HCT116 (cell line): ENCODE data around the gene ALOXE3. TPM values are rescaled to one million over a fixed set of nuclear protein-coding genes. Genes with fewer than 3 reads are reported as not detected.

Source experiments
- ATAC-seq: fragments of 200-7000 bp; cut with Tn5 transposase; 2 replicates; pipeline ENCODE4 v1.9.1; 2020; ENCODE audit warnings: mild to moderate bottlenecking, moderate library complexity
- BruUV-seq: library from RNA; stranded (reverse); fragments of 400-500 nt; replicated peaks from 2 replicates; lab custom pipeline; 2021; lab: Mats Ljungman, UMichigan
- CTCF ChIA-PET: fragments of 300-600 bp; sonication (Branson Sonifier 250); formaldehyde crosslinking; loops from one replicate; lab custom pipeline; 2021; ENCODE audit warnings: antibody characterized with exemption; lab: Charles Lee
- POLR2A ChIA-PET: fragments of 300-600, 350-600 bp; sonication (Branson Sonifier 250); formaldehyde crosslinking; loops from one replicate; lab custom pipeline; 2021; ENCODE audit warnings: antibody characterized with exemption; lab: Charles Lee
- RAD21 ChIA-PET, 2 experiments: fragments of 300-600 bp; sonication (Branson Sonifier 250); formaldehyde crosslinking; loops; one replicate each; lab custom pipeline; 2023; ENCODE audit warnings: low total read pairs in 2 of 2; ENCODE audit not compliant: uncharacterized antibody in 2 of 2, unreplicated experiment in 2 of 2, low non-redundant PET in 1 of 2; lab: Charles Lee
- DNase-seq: peaks from one replicate; pipeline ENCODE4 v3.0.0-alpha.2; 2010; ENCODE audit warnings: low read depth, low spot score
- H2AFZ ChIP-seq: fragments of 200-600 bp; shearing (Covaris generic), sonication (generic); 2 replicates; pipeline ENCODE4 v1.6.1; 2017; ENCODE audit warnings: low read depth, mixed run types, mixed read lengths, antibody characterized with exemption, low read length; ENCODE audit not compliant: poor library complexity, severe bottlenecking
- H3K27ac ChIP-seq: 2 replicates; pipeline ENCODE4 v1.5.1; 2012; ENCODE audit warnings: low read depth, low read length
- H3K27me3 ChIP-seq: fragments of 200-600 bp; sonication (generic); 2 replicates; pipeline ENCODE4 v1.6.1; 2016; ENCODE audit warnings: mixed run types, low read length, mixed read lengths; ENCODE audit not compliant: insufficient read depth
- H3K36me3 ChIP-seq, 2 experiments: fragments of 200-500 bp in 1 of 2; fragments of 200-600 bp in 1 of 2; sonication (Bioruptor generic) in 1 of 2; sonication (generic) in 1 of 2; 2 replicates each; pipeline versions ENCODE4 v1.5.1 to v1.6.1; 2014 to 2016; ENCODE audit warnings: low read length in 2 of 2, inconsistent platforms in 1 of 2, mixed read lengths in 1 of 2, mixed run types in 1 of 2; ENCODE audit not compliant: insufficient read depth in 2 of 2, control insufficient read depth in 1 of 2
- H3K4me1 ChIP-seq, 2 experiments: fragments of 200-600 bp in 1 of 2; sonication (generic) in 1 of 2; 2 replicates each; pipeline versions ENCODE4 v1.5.1 to v1.6.1; 2012 to 2017; ENCODE audit warnings: low read length in 2 of 2, inconsistent platforms in 1 of 2, mild to moderate bottlenecking in 1 of 2, mixed read lengths in 1 of 2, mixed run types in 1 of 2, moderate library complexity in 1 of 2; ENCODE audit not compliant: insufficient read depth in 2 of 2, control insufficient read depth in 1 of 2
- H3K4me2 ChIP-seq: fragments of 200-600 bp; sonication (generic); 2 replicates; pipeline ENCODE4 v1.6.1; 2017; ENCODE audit warnings: mixed run types, low read length, mixed read lengths
- H3K4me3 ChIP-seq, 2 experiments: fragments of 200-600 bp in 1 of 2; sonication (generic) in 1 of 2; replicated peaks in 1 of 2; 2 replicates each; pipeline ENCODE4 v1.5.1; 2011 to 2016; ENCODE audit warnings: low read length in 2 of 2, control low read depth in 1 of 2, low read depth in 1 of 2, mild to moderate bottlenecking in 1 of 2, mixed read lengths in 1 of 2, mixed run types in 1 of 2
- H3K79me2 ChIP-seq: fragments of 200-600 bp; sonication (generic); 2 replicates; pipeline ENCODE4 v1.6.1; 2017; ENCODE audit warnings: mild to moderate bottlenecking, mixed run types, low read length, moderate library complexity, mixed read lengths; ENCODE audit not compliant: insufficient read depth
- H3K9ac ChIP-seq: fragments of 200-600 bp; sonication (generic); 2 replicates; pipeline ENCODE4 v1.6.1; 2016; ENCODE audit warnings: low read length, mixed read lengths
- H3K9me2 ChIP-seq: fragments of 200-600 bp; sonication (generic), shearing (Covaris generic); 2 replicates; pipeline ENCODE4 v1.6.1; 2017; ENCODE audit warnings: mixed run types, mild to moderate bottlenecking, moderate library complexity; ENCODE audit not compliant: insufficient read depth
- H3K9me3 ChIP-seq, 2 experiments: fragments of 200-500 bp in 1 of 2; fragments of 200-600 bp in 1 of 2; sonication (Bioruptor generic) in 1 of 2; sonication (generic) in 1 of 2; 2 replicates each; pipeline ENCODE4 v1.6.1; 2014 to 2017; ENCODE audit warnings: low read length in 2 of 2, mixed read lengths in 2 of 2, inconsistent platforms in 1 of 2, low read depth in 1 of 2, mild to moderate bottlenecking in 1 of 2, mixed run types in 1 of 2, moderate library complexity in 1 of 2; ENCODE audit not compliant: control insufficient read depth in 1 of 2, insufficient read depth in 1 of 2
- H4K20me1 ChIP-seq: fragments of 200-600 bp; sonication (generic), shearing (Covaris generic); 2 replicates; pipeline ENCODE4 v1.6.1; 2017; ENCODE audit warnings: mixed run types, mild to moderate bottlenecking, moderate library complexity; ENCODE audit not compliant: insufficient read depth
- ATF3 ChIP-seq: IDR thresholded peaks from 2 replicates; pipeline ENCODE4 v1.6.1; 2012
- CBX3 ChIP-seq: IDR thresholded peaks from 2 replicates; pipeline ENCODE4 v1.6.1; 2012; ENCODE audit warnings: low read depth
- EGR1 ChIP-seq: IDR thresholded peaks from 2 replicates; pipeline ENCODE4 v1.6.1; 2012; ENCODE audit warnings: low read depth
- ELF1 ChIP-seq: IDR thresholded peaks from 2 replicates; pipeline ENCODE4 v1.6.1; 2012; ENCODE audit warnings: low read depth, borderline replicate concordance
- FOSL1 ChIP-seq: IDR thresholded peaks from 2 replicates; pipeline ENCODE4 v1.6.1; 2012; ENCODE audit warnings: low read depth
- JUND ChIP-seq: IDR thresholded peaks from 2 replicates; pipeline ENCODE4 v1.6.1; 2012
- POLR2A ChIP-seq: IDR thresholded peaks from 2 replicates; pipeline ENCODE4 v1.7.0; 2011; ENCODE audit warnings: borderline replicate concordance; ENCODE audit not compliant: insufficient read depth, insufficient read length; ENCODE audit errors: extremely low read depth
- POLR2AphosphoS5 ChIP-seq: IDR thresholded peaks from 2 replicates; pipeline ENCODE4 v1.6.1; 2011; ENCODE audit warnings: mild to moderate bottlenecking, low read depth, low read length, moderate library complexity
- REST ChIP-seq: IDR thresholded peaks from 2 replicates; pipeline ENCODE4 v1.6.1; 2012; ENCODE audit warnings: low read depth
- SIN3A ChIP-seq: IDR thresholded peaks from 2 replicates; pipeline ENCODE4 v1.6.1; 2012; ENCODE audit warnings: low read depth
- SP1 ChIP-seq: IDR thresholded peaks from 2 replicates; pipeline ENCODE4 v1.6.1; 2012; ENCODE audit warnings: low read depth
- SRF ChIP-seq: IDR thresholded peaks from 2 replicates; pipeline ENCODE4 v1.6.1; 2012; ENCODE audit warnings: low read depth
- TCF7L2 ChIP-seq: IDR thresholded peaks from 2 replicates; pipeline ENCODE4 v1.7.0; 2011; ENCODE audit warnings: borderline replicate concordance, inconsistent platforms; ENCODE audit not compliant: insufficient read depth, insufficient read length; ENCODE audit errors: extremely low read depth
- YY1 ChIP-seq: IDR thresholded peaks from 2 replicates; pipeline ENCODE4 v1.6.1; 2011; ENCODE audit warnings: low read length, low read depth, moderate library complexity, mild to moderate bottlenecking; ENCODE audit not compliant: insufficient replicate concordance; ENCODE audit errors: extremely low read depth
- ZBTB33 ChIP-seq: IDR thresholded peaks from 2 replicates; pipeline ENCODE4 v1.6.1; 2011; ENCODE audit warnings: mild to moderate bottlenecking, low read length, moderate library complexity; ENCODE audit not compliant: insufficient replicate concordance; ENCODE audit errors: extremely low read depth
- ZFX ChIP-seq: fragments of 450-650 bp; IDR thresholded peaks from 2 replicates; pipeline ENCODE4 v1.6.1; 2017
- intact Hi-C: fragments of 100-400 bp; cut with micrococcal nuclease; formaldehyde crosslinking; loops from 2 replicates; pipeline ENCODE4 v1.10.0; 2022
- total RNA-seq: library from RNA; stranded (reverse); gene quantifications from one replicate; pipeline ENCODE4 v1.2.1, GENCODE V29; 2021; ENCODE audit not compliant: unreplicated experiment
- TF ChIP-seq, protein P1 (sequence below): IDR thresholded peaks from 2 replicates; pipeline ENCODE4 v1.6.1; 2012

The ALOXE3 gene
- total RNA-seq, 1 experiment from 2014 or later, result 3.5 TPM

GRCh38 chr17:8156246-8156992 lies 38.1 kb upstream of the ALOXE3 start:
- Histone ChIP-seq H3K9ac (peak overlapping the region; percentile 99), H3K27me3 (no peaks in the 10 kb centered on the region), H3K4me1 (peaks cover 49 to 94% of the 10 kb centered on the region in 2 experiments), H4K20me1 (no peaks in the 10 kb centered on the region), H3K4me3 (peak overlapping the region; percentile 87 to 95), H3K9me3 (no peaks in the 10 kb centered on the region), H3K36me3 (peaks cover 4 to 10% of the 10 kb centered on the region in 2 experiments; a peak in 3 of 4 replicates), H3K27ac (peak overlapping the region; percentile 72), H3K4me2 (peak overlapping the region; percentile 100), H3K79me2 (peaks cover 61% of the 10 kb centered on the region), H2AFZ (no peak overlapping the region), H3K9me2 (no peaks in the 10 kb centered on the region)
- no TSS peak for BruUV-seq
- ChIA-PET RAD21 (interaction anchor here in 1 of 2 experiments (1.1 kb wide), 1 partner anchor 17 kb away, joined by 3 read pairs; no protein-coding TSS in a partner anchor), CTCF (interaction anchor here (0.7 to 2.4 kb wide), 7 partner anchors 17 to 96 kb away, joined by 3 to 8 read pairs (median 4); no protein-coding TSS in a partner anchor), POLR2A (interaction anchor here (0.6 to 9.4 kb wide), 11 partner anchors 16 to 92 kb away, joined by 3 to 95 read pairs (median 4); partner anchors contain the start of genes ALOXE3, AURKB and CTC1)
- intact Hi-C loops, result loop anchor here (1.0 to 2.0 kb wide), 2 partner anchors 17 to 36 kb away; no protein-coding TSS in a partner anchor
- ATAC-seq (peak; percentile 66), DNase-seq (peak; percentile 100)
- TF ChIP-seq ZBTB33 (no peak), JUND (no peak), CBX3 (no peak), EGR1 (peak; percentile 100), SRF (no peak), POLR2AphosphoS5 (peak; percentile 80), TCF7L2 (peak; percentile 47), ZFX (0 out of 2 replicates have a peak, but pooled peaks have one; percentile 9), ATF3 (no peak), POLR2A (peak; percentile 41), YY1 (peak; percentile 50), SIN3A (peak; percentile 93), SP1 (peak; percentile 100), FOSL1 (no peak), REST (no peak), ELF1 (no peak; the same call in 1 of the 2 replicates)
- TF ChIP-seq, protein P1, sequence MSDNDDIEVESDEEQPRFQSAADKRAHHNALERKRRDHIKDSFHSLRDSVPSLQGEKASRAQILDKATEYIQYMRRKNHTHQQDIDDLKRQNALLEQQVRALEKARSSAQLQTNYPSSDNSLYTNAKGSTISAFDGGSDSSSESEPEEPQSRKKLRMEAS, result peak; percentile 99
